Endometrial microvascular endothelial cells (primary cell): ENCODE measurements around the gene PNMA6A. TPM values are rescaled to one million over a fixed set of nuclear protein-coding genes. Genes with fewer than 3 reads are reported as not detected.
"Not testable (repeated sequence)": the region's sequence is repeated elsewhere in the genome, so short reads cannot be mapped to it uniquely, and the experiment has no call there.

Source experiments
- in situ Hi-C: cut with HindIII; loops from 2 replicates; pipeline ENCODE4 v1.10.0; 2017; ENCODE audit warnings: low sequenced_read_pairs, low pct_unique_long_range_greater_than_20kb; ENCODE audit errors: inconsistent ontology term
- total RNA-seq: library from RNA; depleted of rRNA; stranded (reverse); fragments of >200 nt; gene quantifications from one replicate; pipeline ENCODE4 v1.2.3, GENCODE V29; 2015; ENCODE audit errors: inconsistent ontology term

The PNMA6A gene
- 0.19 TPM for total RNA-seq

GRCh38 chrX:153071909-153072583 lies at the start of gene PNMA6A:
Gene PNMA6A (plus strand): TSS chrX:153072454. CDS start chrX:153073063, 609 bp downstream.
- in situ Hi-C loops, result not testable (repeated sequence)

GRCh38 chrX:153026501-153026900 lies 45.8 kb upstream of the PNMA6A start:
- in situ Hi-C loops, result not testable (repeated sequence)

DNA sequence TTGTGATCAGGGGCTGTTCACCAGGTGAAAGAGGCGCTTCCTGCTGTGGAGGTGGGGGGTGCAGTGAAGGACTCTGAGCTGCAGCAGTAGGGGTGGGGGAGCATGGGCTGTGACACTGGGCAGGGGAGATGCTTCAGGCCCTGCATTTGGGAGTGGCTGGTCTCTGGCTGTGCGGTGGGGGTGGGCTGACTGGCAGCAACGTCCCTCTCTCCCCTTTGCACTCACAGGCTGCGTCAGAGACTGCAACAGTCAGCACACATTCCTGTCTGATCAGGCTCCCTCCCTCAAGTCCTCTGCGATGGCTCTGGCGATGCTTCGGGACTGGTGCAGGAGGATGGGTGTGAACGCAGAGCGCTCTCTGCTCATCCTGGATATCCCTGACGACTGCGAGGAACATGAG lies 43.8 kb upstream of the PNMA6A start:
- in situ Hi-C loops, result not testable (repeated sequence)

DNA sequence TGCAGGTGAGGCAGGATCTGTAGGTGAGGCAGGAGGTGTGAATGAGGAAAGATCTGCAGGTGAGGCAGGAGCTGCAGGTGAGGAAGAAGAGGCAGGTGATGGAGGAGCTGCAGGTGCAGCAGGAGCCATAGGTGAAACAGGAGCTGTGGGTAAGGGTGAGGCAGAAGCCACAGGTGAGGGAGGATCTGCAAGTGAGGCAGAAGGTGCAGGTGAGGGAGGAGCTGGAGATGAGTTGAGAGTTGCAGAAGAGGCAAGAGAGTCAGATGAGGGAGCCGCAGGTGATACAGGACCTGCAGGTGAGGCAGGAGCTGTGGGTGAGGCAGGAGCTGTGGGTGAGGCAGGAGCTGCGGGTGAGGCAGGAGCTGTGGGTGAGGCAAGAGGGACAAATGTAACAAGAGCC lies 43.1 kb upstream of the PNMA6A start:
- in situ Hi-C loops, result no loop called here

GRCh38 chrX:153029875-153030274 lies 42.4 kb upstream of the PNMA6A start:
- in situ Hi-C loops, result no loop called here

DNA sequence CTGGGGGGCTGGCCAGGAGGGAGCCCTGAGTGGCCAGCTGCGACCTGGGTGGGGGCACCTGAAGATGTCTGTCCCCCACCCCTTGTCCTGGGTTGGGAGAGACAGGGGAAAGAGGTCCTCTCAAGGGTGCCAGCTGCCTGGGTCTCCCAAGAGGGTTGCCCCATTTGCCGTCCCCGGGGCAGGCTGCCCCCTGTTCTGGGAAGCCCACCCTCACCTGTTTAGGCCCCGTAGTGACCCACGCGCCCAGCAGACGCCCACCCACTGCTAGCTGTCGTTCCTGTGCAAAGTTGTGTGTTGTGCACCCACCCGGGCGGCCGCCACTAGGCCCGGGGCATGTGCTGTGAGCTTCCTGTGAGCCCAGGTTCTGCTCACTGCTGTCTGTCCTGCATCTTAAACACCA lies 41.5 kb upstream of the PNMA6A start:
- in situ Hi-C loops, result no loop called here

- in situ Hi-C loops, result no loop called here
Observed at GRCh38 chrX:153032397-153033118, 39.7 kb upstream of the PNMA6A start.

DNA sequence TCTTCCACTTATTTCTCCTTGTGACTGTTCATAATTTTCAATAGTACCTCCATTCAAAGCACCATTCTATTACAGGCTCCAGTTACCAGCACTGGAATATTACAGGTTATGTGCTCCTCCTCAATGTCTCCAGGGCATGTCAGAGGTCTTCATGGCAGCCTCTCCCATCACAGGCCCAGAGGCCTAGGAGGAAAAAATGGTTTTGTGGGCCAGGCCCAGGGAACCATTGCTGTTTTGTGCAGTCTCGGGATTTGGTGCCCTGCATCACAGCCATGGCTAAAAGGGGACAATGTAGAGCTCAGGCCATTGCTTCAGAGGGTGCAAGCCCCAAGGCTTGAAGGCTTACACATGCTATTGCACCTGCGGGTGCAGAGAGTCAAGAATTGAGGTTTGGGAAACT lies 23.2 kb upstream of the PNMA6A start:
- in situ Hi-C loops, result no loop called here

DNA sequence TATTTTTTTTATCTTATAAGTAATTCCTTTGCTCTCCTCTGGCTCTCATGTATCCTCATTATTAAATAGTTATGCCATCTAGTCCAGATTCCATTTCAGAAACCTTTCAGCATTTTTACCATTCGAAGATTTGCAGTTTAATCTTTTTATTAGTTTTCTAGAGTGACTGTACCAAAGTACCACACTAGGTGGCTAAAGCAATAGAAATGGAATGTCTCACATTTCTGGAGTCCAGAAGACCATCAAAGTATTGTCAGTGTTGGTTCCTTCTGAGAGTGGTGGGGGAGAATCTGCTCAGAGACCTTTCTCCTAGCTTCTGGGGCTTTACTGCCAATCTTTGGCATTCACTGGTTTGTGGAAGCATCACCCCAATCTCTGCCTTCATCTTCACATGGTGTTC lies 19.7 kb upstream of the PNMA6A start:
- in situ Hi-C loops, result no loop called here

DNA sequence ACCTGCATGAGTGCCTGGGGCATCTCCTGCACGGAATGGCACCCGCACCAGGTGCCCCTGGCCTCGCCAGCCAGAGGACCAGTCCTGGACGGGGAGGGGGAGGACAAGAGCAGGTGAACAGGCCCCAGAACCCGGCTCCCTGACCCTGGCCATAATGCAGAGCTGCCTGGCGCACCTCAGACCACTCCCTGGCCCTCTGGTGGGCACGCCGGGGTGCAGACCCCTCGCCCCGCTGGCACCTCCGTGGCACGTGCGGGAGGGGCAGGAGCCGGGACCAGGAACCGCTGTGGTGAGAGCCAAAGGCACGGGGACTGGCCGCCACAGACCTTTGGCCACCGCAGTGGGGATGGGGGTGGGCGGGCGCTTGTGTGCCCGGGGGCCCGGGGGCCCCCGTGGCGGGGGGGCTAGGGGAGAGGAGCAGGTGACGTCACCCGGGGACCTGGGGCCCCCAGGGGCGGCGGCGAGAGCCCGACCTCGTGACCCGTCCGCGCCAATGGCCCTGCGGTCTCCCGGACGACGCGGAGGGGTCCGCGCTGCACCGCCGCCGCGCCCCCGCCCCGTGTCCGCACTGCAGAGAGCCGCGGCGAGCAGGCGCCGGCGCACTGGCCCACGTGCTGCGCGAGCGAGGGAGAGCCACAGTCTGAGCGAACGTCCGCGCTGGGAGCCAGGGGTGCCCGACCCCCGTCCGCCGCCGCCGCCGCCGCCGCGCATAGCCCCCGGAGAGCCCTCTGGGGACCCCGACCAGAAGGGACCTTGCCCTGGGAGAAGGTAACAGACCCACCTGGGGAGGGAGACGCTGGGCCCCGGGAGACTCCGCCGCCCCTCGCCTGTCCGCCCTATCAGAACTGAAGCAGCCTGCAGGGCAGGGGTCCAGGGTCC lies 16.1 kb upstream of the PNMA6A start, which contains the start of gene PNMA3:
Gene PNMA3, plus strand, starts transcription at position 600 of the 879 bp plus-strand sequence. CDS start 586 bp downstream, outside the sequence.
- in situ Hi-C loops, result no loop called here

DNA sequence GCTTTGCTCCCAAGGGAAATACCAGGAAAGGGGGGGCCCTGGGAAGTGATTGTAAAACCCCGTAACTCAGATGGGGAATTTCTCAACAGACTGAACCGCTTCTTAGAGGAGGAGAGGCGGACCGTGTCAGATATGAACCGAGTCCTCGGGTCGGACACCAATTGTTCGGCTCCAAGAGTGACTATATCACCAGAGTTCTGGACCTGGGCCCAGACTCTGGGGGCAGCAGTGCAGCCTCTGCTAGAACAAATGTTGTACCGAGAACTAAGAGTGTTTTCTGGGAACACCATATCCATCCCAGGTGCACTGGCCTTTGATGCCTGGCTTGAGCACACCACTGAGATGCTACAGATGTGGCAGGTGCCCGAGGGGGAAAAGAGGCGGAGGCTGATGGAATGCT lies 15.0 kb upstream of the PNMA6A start:
- in situ Hi-C loops, result no loop called here

DNA sequence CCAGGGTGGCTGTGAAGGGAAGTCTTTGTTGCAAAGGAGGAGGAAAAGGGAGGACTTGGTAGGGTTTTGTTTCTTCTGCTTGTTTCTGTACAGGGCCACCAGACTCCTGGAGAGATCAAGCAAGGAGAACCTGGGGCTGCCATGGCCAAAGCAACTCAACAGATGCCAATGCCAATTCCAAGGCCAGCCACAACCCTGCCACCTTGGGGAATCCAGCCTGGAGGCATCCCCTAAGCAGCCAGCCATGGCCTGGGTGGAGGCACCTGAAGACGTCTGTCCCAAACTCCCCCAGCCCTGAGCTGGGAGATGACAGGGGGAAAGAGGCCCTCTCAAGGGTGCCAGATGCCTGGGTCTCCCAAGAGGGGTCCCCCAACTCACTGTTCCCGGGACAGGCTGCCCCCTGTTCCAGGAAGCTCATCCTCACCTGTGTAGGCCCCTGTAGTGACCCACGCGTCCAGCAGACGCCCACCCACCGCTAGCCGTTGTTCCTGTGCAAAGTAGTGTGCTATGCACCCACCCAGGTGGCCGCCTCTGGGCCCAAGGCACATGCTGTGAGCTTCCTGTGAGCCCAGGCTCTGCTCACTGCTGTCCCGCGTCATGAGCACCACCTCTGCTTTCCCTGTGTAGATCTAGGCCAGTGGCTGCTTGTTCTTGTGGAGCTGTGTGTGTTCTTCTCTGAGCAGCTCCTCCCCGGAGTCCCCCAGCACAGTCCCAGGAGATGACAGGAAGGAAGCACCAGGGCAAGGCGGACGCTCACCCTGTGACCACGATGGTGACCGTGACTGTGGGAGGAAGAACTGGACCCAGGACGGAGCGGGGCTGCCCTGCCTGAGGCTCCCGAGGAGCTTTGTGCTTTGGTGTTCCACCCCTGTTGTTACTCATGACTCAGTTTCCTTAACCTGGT lies 12.8 kb upstream of the PNMA6A start:
- in situ Hi-C loops, result no loop called here

GRCh38 chrX:153060095-153060445 lies 12.2 kb upstream of the PNMA6A start:
- in situ Hi-C loops, result no loop called here

GRCh38 chrX:153061732-153062131 lies 10.5 kb upstream of the PNMA6A start:
- in situ Hi-C loops, result no loop called here

- in situ Hi-C loops, result no loop called here
Observed at GRCh38 chrX:153063315-153063714, 8.9 kb upstream of the PNMA6A start.

- in situ Hi-C loops, result no loop called here
Observed at GRCh38 chrX:153064061-153064460, 8.2 kb upstream of the PNMA6A start.

DNA sequence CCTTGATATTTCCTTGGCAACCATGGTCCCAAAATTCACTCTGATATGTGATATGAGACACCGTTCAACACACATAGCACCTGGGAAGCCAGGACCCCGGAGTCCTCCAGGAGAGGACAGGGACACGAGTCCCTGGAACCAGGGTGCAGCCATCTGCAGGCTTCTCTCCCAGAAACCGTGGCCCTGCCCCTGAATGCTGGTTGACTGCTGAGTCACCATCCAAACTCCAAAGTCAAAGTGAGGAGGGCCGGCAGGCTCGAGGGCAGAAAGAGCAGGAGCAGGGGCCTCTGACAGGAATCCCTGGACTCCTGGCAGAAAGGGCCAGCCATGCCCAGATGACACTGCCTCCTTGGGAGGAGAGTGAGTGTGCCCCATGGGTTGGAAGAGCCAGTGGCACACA lies 6.9 kb upstream of the PNMA6A start:
- in situ Hi-C loops, result no loop called here

- in situ Hi-C loops, result not testable (repeated sequence)
Observed at GRCh38 chrX:153066402-153066801, 5.9 kb upstream of the PNMA6A start.

DNA sequence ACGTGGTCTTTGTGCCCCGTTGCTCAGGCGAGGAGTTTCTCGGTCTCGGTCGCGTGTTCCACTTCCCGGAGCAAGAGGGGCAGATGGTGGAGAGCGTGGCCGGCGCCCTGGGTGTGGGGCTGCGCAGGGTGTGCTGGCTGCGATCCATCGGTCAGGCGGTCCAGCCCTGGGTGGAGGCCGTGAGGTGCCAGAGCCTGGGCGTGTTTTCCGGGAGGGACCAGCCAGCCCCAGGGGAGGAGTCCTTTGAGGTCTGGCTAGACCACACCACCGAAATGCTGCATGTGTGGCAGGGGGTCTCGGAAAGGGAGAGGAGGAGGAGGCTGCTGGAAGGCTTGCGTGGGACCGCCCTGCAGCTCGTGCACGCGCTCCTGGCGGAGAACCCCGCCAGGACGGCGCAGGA lies 1.1 kb downstream of the PNMA6A start:
- in situ Hi-C loops, result not testable (repeated sequence)
